ENCODE measurements around the gene FUT7. TPM values are rescaled to one million over a fixed set of nuclear protein-coding genes. Genes with fewer than 3 reads are reported as not detected.
A peak's percentile ranks its signal among the peaks of the same experiment; 100 is the strongest.

The FUT7 gene
- total RNA-seq, 1 donor from 2014 or later: 0.13 TPM

- no peak for TF ChIP-seq CTCF (IDR thresholded peaks at IDR 0.05)
- Mint-ChIP-seq H3K27me3 (ENCODE audit: unreplicated experiment) (no peaks in the 10 kb centered on the region), H3K9me3 (ENCODE audit: unreplicated experiment) (no peaks in the 10 kb centered on the region), H3K4me3 (ENCODE audit: unreplicated experiment) (no peak overlapping the region), H3K4me1 (ENCODE audit: unreplicated experiment) (peaks cover 17% of the 10 kb centered on the region), H3K36me3 (ENCODE audit: unreplicated experiment) (no peaks in the 10 kb centered on the region), H3K27ac (ENCODE audit: unreplicated experiment) (no peak overlapping the region)
- DNase-seq (ENCODE audit: extremely low spot score, unreplicated experiment): no peak
Measured at GRCh38 chr9:137074657-137075274, 42.9 kb upstream of the FUT7 start.

GRCh38 chr9:137073992-137074399 lies 42.1 kb upstream of the FUT7 start:
- Mint-ChIP-seq H3K4me3 (ENCODE audit: unreplicated experiment) (no peak overlapping the region), H3K4me1 (ENCODE audit: unreplicated experiment) (peaks cover 17% of the 10 kb centered on the region), H3K36me3 (ENCODE audit: unreplicated experiment) (no peaks in the 10 kb centered on the region), H3K27ac (ENCODE audit: unreplicated experiment) (no peak overlapping the region), H3K9me3 (ENCODE audit: unreplicated experiment) (no peaks in the 10 kb centered on the region), H3K27me3 (ENCODE audit: unreplicated experiment) (no peaks in the 10 kb centered on the region)
- no peak for DNase-seq (ENCODE audit: extremely low spot score, unreplicated experiment)
- no peak for TF ChIP-seq CTCF (IDR thresholded peaks at IDR 0.05)

- Mint-ChIP-seq H3K27ac (ENCODE audit: unreplicated experiment) (peak overlapping the region; percentile 52), H3K4me1 (ENCODE audit: unreplicated experiment) (peaks cover 12% of the 10 kb centered on the region), H3K36me3 (ENCODE audit: unreplicated experiment) (no peaks in the 10 kb centered on the region), H3K9me3 (ENCODE audit: unreplicated experiment) (no peaks in the 10 kb centered on the region), H3K4me3 (ENCODE audit: unreplicated experiment) (peak overlapping the region; percentile 63), H3K27me3 (ENCODE audit: unreplicated experiment) (no peaks in the 10 kb centered on the region)
- no peak for TF ChIP-seq CTCF (IDR thresholded peaks at IDR 0.05)
- DNase-seq (ENCODE audit: extremely low spot score, unreplicated experiment): no peak
Measured at GRCh38 chr9:137071282-137071681, 39.4 kb upstream of the FUT7 start.

GRCh38 chr9:137070906-137071275 lies 39.0 kb upstream of the FUT7 start:
- no peak for TF ChIP-seq CTCF (IDR thresholded peaks at IDR 0.05)
- no peaks in the 10 kb centered on the region for H3K27me3 Mint-ChIP-seq (ENCODE audit: unreplicated experiment)
- H3K27ac Mint-ChIP-seq (ENCODE audit: unreplicated experiment): peak overlapping the region; percentile 52

GRCh38 chr9:137070201-137070905 lies 38.5 kb upstream of the FUT7 start, which contains the start of gene SAPCD2:
Gene SAPCD2, minus strand, starts transcription at chr9:137070557. Its CDS starts 97 bp downstream, at chr9:137070460.
- TF ChIP-seq CTCF (IDR thresholded peaks at IDR 0.05): no peak
- Mint-ChIP-seq H3K27me3 (ENCODE audit: unreplicated experiment) (no peaks in the 10 kb centered on the region), H3K4me3 (ENCODE audit: unreplicated experiment) (peak within 1 kb of the TSS; percentile 63), H3K36me3 (ENCODE audit: unreplicated experiment) (no peaks in the 10 kb centered on the region), H3K27ac (ENCODE audit: unreplicated experiment) (peak within 1 kb of the TSS; percentile 52), H3K4me1 (ENCODE audit: unreplicated experiment) (peaks cover 12% of the 10 kb centered on the region), H3K9me3 (ENCODE audit: unreplicated experiment) (no peaks in the 10 kb centered on the region)
- DNase-seq (ENCODE audit: extremely low spot score, unreplicated experiment): peak; percentile 92

More at GRCh38 chr9:137070906-137071275, 39.0 kb upstream of the FUT7 start:
- Mint-ChIP-seq H3K36me3 (ENCODE audit: unreplicated experiment) (no peaks in the 10 kb centered on the region), H3K4me1 (ENCODE audit: unreplicated experiment) (peaks cover 12% of the 10 kb centered on the region), H3K9me3 (ENCODE audit: unreplicated experiment) (no peaks in the 10 kb centered on the region), H3K4me3 (ENCODE audit: unreplicated experiment) (peak overlapping the region; percentile 63)
- DNase-seq (ENCODE audit: extremely low spot score, unreplicated experiment): peak; percentile 85
